HepG2 (cell line): Measurements from ENCODE around the gene P3H4. TPM values are rescaled to one million over a fixed set of nuclear protein-coding genes. Genes with fewer than 3 reads are reported as not detected.

ENCODE experiments used
- ADNP ChIP-seq: sonication (generic); formaldehyde crosslinking; IDR thresholded peaks from 2 replicates; pipeline ENCODE4 v1.4.0; 2020; ENCODE audit warnings: missing genetic modification reagents
- AGO2 ChIP-seq: fragments of 200-400 bp; formaldehyde crosslinking; optimal IDR thresholded peaks from 2 replicates; pipeline ENCODE3; 2017; ENCODE audit warnings: mild to moderate bottlenecking, low read depth, low read length, moderate library complexity
- DNMT3B ChIP-seq: conservative IDR thresholded peaks from 2 replicates; pipeline ENCODE4 v1.6.1; 2016; ENCODE audit warnings: missing biosample characterization, control low read depth
- HNRNPLL ChIP-seq: fragments of 200-400 bp; formaldehyde crosslinking; IDR thresholded peaks from 2 replicates; pipeline ENCODE4 v1.6.1; 2017; ENCODE audit warnings: mild to moderate bottlenecking, low read depth, low read length; ENCODE audit not compliant: poor library complexity, severe bottlenecking
- KDM5A ChIP-seq: fragments of 200-600 bp; sonication (generic); IDR thresholded peaks from 2 replicates; pipeline ENCODE4 v1.7.0; 2018; ENCODE audit warnings: antibody characterized with exemption, mild to moderate bottlenecking, low read length, borderline replicate concordance
- KMT2A ChIP-seq: sonication (generic); formaldehyde crosslinking; IDR thresholded peaks from 2 replicates; pipeline ENCODE4 v1.4.0; 2020; ENCODE audit warnings: missing genetic modification reagents
- NFKB2 ChIP-seq: sonication (generic); formaldehyde crosslinking; IDR thresholded peaks from 2 replicates; pipeline ENCODE4 v1.4.0; 2020; ENCODE audit warnings: missing genetic modification reagents, borderline replicate concordance
- PRPF4 ChIP-seq: fragments of 200-400 bp; formaldehyde crosslinking; IDR thresholded peaks from 2 replicates; pipeline ENCODE4 v1.6.1; 2016; ENCODE audit warnings: low read length, low read depth; ENCODE audit not compliant: poor library complexity, severe bottlenecking
- SP4 ChIP-seq: sonication (generic); formaldehyde crosslinking; IDR thresholded peaks from 2 replicates; pipeline ENCODE4 v1.8.1; 2023; ENCODE audit warnings: mild to moderate bottlenecking, missing genetic modification reagents
- SRF ChIP-seq: IDR thresholded peaks from 2 replicates; pipeline ENCODE4 v1.6.1; 2011; ENCODE audit warnings: mild to moderate bottlenecking, low read depth, low read length, moderate library complexity
- TFDP2 ChIP-seq: sonication (generic); formaldehyde crosslinking; IDR thresholded peaks from 2 replicates; pipeline ENCODE4 v1.4.0; 2020; ENCODE audit warnings: missing genetic modification reagents
- WIZ ChIP-seq: sonication (generic); formaldehyde crosslinking; IDR thresholded peaks from 2 replicates; pipeline ENCODE4 v1.5.1; 2020; ENCODE audit warnings: mild to moderate bottlenecking, missing genetic modification reagents
- ZBTB25 ChIP-seq: IDR thresholded peaks from 2 replicates; pipeline ENCODE4 v1.6.1; 2018; ENCODE audit warnings: missing genetic modification reagents
- ZBTB42 ChIP-seq: sonication (generic); formaldehyde crosslinking; IDR thresholded peaks from 2 replicates; pipeline ENCODE4 v1.5.0; 2020; ENCODE audit warnings: mild to moderate bottlenecking, missing genetic modification reagents
- ZNF205 ChIP-seq: IDR thresholded peaks from 2 replicates; pipeline ENCODE4 v1.6.1; 2018; ENCODE audit warnings: missing biosample characterization, missing genetic modification reagents
- ZNF282 ChIP-seq: fragments of 450-650 bp; IDR thresholded peaks from 2 replicates; pipeline ENCODE4 v1.6.1; 2018; ENCODE audit not compliant: partially characterized antibody
- ZNF501 ChIP-seq: sonication (generic); formaldehyde crosslinking; IDR thresholded peaks from 2 replicates; pipeline ENCODE4 v1.5.1; 2020; ENCODE audit warnings: mild to moderate bottlenecking, moderate library complexity, missing genetic modification reagents
- ZNF563 ChIP-seq: sonication (generic); formaldehyde crosslinking; IDR thresholded peaks from 2 replicates; pipeline ENCODE4 v1.8.0; 2022; ENCODE audit warnings: mild to moderate bottlenecking, moderate library complexity, missing genetic modification reagents
- ZNF720 ChIP-seq: sonication (generic); formaldehyde crosslinking; IDR thresholded peaks from 2 replicates; pipeline ENCODE4 v1.4.0; 2020; ENCODE audit warnings: missing genetic modification reagents
- ZSCAN31 ChIP-seq: sonication (generic); formaldehyde crosslinking; IDR thresholded peaks from 2 replicates; pipeline ENCODE4 v1.5.0; 2020; ENCODE audit warnings: low read depth, mild to moderate bottlenecking, missing genetic modification reagents
- ZSCAN5A ChIP-seq: sonication (generic); formaldehyde crosslinking; IDR thresholded peaks from 2 replicates; pipeline ENCODE4 v1.8.0; 2022; ENCODE audit warnings: mild to moderate bottlenecking, missing genetic modification reagents, borderline replicate concordance
- polyA plus RNA-seq, 8 experiments: library from polyadenylated mRNA; depleted of rRNA in 3 of 8; stranded (reverse) in 7 of 8; unstranded in 1 of 8; fragments of >200 nt; fragmentation: Illumina TruSeq in 4 of 8; extraction: Trizol in 4 of 8; gene quantifications; 2 replicates each; pipeline versions ENCODE4 v1.2.1 to v1.2.3, GENCODE V29; 2011 to 2016; ENCODE audit warnings: low read depth in 4 of 8, missing spikeins in 1 of 8, mixed read lengths in 1 of 8; ENCODE audit not compliant: insufficient read depth in 1 of 8
- total RNA-seq, 5 experiments: library from RNA; depleted of rRNA; stranded (reverse); fragments of >200 nt; fragmentation: Illumina TruSeq; extraction: Trizol; gene quantifications; 2 replicates each; pipeline ENCODE4 v1.2.3, GENCODE V29; 2016; ENCODE audit warnings: low read depth in 1 of 5
- TF ChIP-seq, protein P1 (sequence below): sonication (generic); formaldehyde crosslinking; IDR thresholded peaks from 2 replicates; pipeline ENCODE4 v1.5.0; 2020; ENCODE audit warnings: missing genetic modification reagents
- TF ChIP-seq, protein P2 (sequence below): sonication (generic); formaldehyde crosslinking; IDR thresholded peaks from 2 replicates; pipeline ENCODE4 v1.9.0; 2021; ENCODE audit warnings: missing genetic modification reagents, borderline replicate concordance

P3H4 gene
- total and polyA plus RNA-seq, 2 of the 13 experiments (the other 11 are each of a cell fraction or from before 2014, with no cell fraction given), result 37.1 to 50.6 TPM

- no peak for TF ChIP-seq ZNF501 (CRISPR knock-in tag)
- TF ChIP-seq WIZ, result no peak
- TF ChIP-seq SP4 (CRISPR knock-in tag), result peak; percentile 57
- TF ChIP-seq DNMT3B (CRISPR knock-in tag), result no peak
- no peak for TF ChIP-seq ZNF720 (CRISPR knock-in tag)
- TF ChIP-seq ZNF205 (CRISPR knock-in tag), result no peak
- peak; percentile 100 for TF ChIP-seq PRPF4
- no peak for TF ChIP-seq HNRNPLL
- peak; percentile 80 for TF ChIP-seq AGO2
- no peak for TF ChIP-seq ZBTB25
- TF ChIP-seq ZNF563, result no peak
- TF ChIP-seq ZNF282, result no peak
- TF ChIP-seq, protein P1, sequence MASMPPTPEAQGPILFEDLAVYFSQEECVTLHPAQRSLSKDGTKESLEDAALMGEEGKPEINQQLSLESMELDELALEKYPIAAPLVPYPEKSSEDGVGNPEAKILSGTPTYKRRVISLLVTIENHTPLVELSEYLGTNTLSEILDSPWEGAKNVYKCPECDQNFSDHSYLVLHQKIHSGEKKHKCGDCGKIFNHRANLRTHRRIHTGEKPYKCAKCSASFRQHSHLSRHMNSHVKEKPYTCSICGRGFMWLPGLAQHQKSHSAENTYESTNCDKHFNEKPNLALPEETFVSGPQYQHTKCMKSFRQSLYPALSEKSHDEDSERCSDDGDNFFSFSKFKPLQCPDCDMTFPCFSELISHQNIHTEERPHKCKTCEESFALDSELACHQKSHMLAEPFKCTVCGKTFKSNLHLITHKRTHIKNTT (CRISPR knock-in tag), result no peak
- no peak for TF ChIP-seq NFKB2 (CRISPR knock-in tag)
- TF ChIP-seq, protein P2, sequence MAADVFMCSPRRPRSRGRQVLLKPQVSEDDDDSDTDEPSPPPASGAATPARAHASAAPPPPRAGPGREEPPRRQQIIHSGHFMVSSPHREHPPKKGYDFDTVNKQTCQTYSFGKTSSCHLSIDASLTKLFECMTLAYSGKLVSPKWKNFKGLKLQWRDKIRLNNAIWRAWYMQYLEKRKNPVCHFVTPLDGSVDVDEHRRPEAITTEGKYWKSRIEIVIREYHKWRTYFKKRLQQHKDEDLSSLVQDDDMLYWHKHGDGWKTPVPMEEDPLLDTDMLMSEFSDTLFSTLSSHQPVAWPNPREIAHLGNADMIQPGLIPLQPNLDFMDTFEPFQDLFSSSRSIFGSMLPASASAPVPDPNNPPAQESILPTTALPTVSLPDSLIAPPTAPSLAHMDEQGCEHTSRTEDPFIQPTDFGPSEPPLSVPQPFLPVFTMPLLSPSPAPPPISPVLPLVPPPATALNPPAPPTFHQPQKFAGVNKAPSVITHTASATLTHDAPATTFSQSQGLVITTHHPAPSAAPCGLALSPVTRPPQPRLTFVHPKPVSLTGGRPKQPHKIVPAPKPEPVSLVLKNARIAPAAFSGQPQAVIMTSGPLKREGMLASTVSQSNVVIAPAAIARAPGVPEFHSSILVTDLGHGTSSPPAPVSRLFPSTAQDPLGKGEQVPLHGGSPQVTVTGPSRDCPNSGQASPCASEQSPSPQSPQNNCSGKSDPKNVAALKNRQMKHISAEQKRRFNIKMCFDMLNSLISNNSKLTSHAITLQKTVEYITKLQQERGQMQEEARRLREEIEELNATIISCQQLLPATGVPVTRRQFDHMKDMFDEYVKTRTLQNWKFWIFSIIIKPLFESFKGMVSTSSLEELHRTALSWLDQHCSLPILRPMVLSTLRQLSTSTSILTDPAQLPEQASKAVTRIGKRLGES (CRISPR knock-in tag), result no peak
- TF ChIP-seq ZBTB42 (CRISPR knock-in tag), result no peak
- peak; percentile 19; the same call in 1 of the 2 replicates for TF ChIP-seq ZSCAN31
- peak; percentile 14; the same call in 1 of the 2 replicates for TF ChIP-seq TFDP2 (CRISPR knock-in tag)
- TF ChIP-seq ADNP (CRISPR knock-in tag), result no peak
- TF ChIP-seq KMT2A, result peak; percentile 48; the same call in 1 of the 2 replicates
- TF ChIP-seq KDM5A, result peak; percentile 78; the same call in 1 of the 2 replicates
- no peak for TF ChIP-seq ZSCAN5A (CRISPR knock-in tag)
- no peak for TF ChIP-seq SRF
Measured at GRCh38 chr17:41812381-41813151, 817 bp upstream of the P3H4 start, which contains the start of gene FKBP10 (continued).
